Ramos (cell line): ENCODE results near the gene HCFC1.

Experiments used
- in situ Hi-C: fragments of 300-500 bp; cut with MboI; formaldehyde crosslinking; loops from one replicate; pipeline ENCODE4 v1.14.3; 2022; ENCODE audit warnings: low sequenced_read_pairs; ENCODE audit not compliant: unreplicated experiment

Gene HCFC1

GRCh38 chrX:153971450-153972367 lies at the start of gene HCFC1:
HCFC1 (minus strand) TSS chrX:153971818; CDS start chrX:153970840, 978 bp downstream.
- in situ Hi-C loops = no loop called here

- in situ Hi-C loops = no loop called here
Observed at GRCh38 chrX:154021131-154021611, 49.6 kb upstream of the HCFC1 start.

- in situ Hi-C loops = no loop called here
Observed at GRCh38 chrX:154020536-154021115, 49.0 kb upstream of the HCFC1 start.

- in situ Hi-C loops = no loop called here
Observed at GRCh38 chrX:154019633-154020528, 48.3 kb upstream of the HCFC1 start, which contains the start of gene IRAK1. IRAK1 (minus strand) TSS chrX:154019902; CDS start chrX:154019812, 90 bp downstream.

GRCh38 chrX:154019061-154019621 lies 47.5 kb upstream of the HCFC1 start:
- in situ Hi-C loops = no loop called here

- in situ Hi-C loops = no loop called here
Observed at GRCh38 chrX:154018518-154019060, 47.0 kb upstream of the HCFC1 start.

- in situ Hi-C loops = no loop called here
Observed at GRCh38 chrX:154017766-154018517, 46.3 kb upstream of the HCFC1 start.

GRCh38 chrX:154016366-154017076 lies 44.9 kb upstream of the HCFC1 start:
- in situ Hi-C loops = no loop called here

GRCh38 chrX:154015581-154016264 lies 44.1 kb upstream of the HCFC1 start:
- in situ Hi-C loops = no loop called here

- in situ Hi-C loops = no loop called here
Observed at GRCh38 chrX:154014429-154015380, 43.1 kb upstream of the HCFC1 start.

- in situ Hi-C loops = no loop called here
Observed at GRCh38 chrX:154013614-154014360, 42.2 kb upstream of the HCFC1 start.

GRCh38 chrX:154013001-154013421 lies 41.4 kb upstream of the HCFC1 start:
- in situ Hi-C loops = no loop called here

GRCh38 chrX:154012336-154012991 lies 40.8 kb upstream of the HCFC1 start:
- in situ Hi-C loops = no loop called here

GRCh38 chrX:154011376-154012335 lies 40.0 kb upstream of the HCFC1 start:
- in situ Hi-C loops = no loop called here
